Tibial nerve (tissue), 4 donors: Measurements from ENCODE around the gene TRMT1. TPM values are rescaled to one million over a fixed set of nuclear protein-coding genes. Genes with fewer than 3 reads are reported as not detected.

Experiments used
- DNase-seq, 2 donors: peaks; one replicate each; pipeline ENCODE4 v3.0.0-alpha.2; 2019; ENCODE audit warnings: low spot score in 2 of 2
- H3K27ac ChIP-seq, 4 donors: fragments of 200-600 bp; sonication (generic) in 3 of 4; one replicate each; pipeline ENCODE4 v1.5.1; 2017 to 2019; ENCODE audit warnings: mild to moderate bottlenecking in 1 of 4
- H3K27me3 ChIP-seq, 2 donors: fragments of 200-600 bp; sonication (generic) in 1 of 2; one replicate each; pipeline versions ENCODE4 v1.5.1 to v1.6.0; 2017 to 2019
- H3K36me3 ChIP-seq, 3 donors: fragments of 200-600 bp; sonication (generic); one replicate each; pipeline ENCODE4 v1.5.1; 2018 to 2019
- H3K4me1 ChIP-seq, 4 donors: fragments of 200-600 bp; sonication (generic) in 3 of 4; one replicate each; pipeline ENCODE4 v1.5.1; 2017 to 2019
- H3K4me3 ChIP-seq, 4 donors: fragments of 200-600 bp; sonication (generic) in 3 of 4; one replicate each; pipeline ENCODE4 v1.5.1; 2017 to 2019; ENCODE audit warnings: mild to moderate bottlenecking in 1 of 4, moderate library complexity in 1 of 4
- H3K9me3 ChIP-seq, 4 donors: fragments of 200-600 bp; sonication (generic) in 3 of 4; one replicate each; pipeline ENCODE4 v1.5.1; 2017 to 2019
- CTCF ChIP-seq, 5 experiments: fragments of 200-600 bp in 3 of 5; fragments of 450-650 bp in 2 of 5; sonication (generic) in 3 of 5; IDR thresholded peaks; one replicate each; pipeline ENCODE4 v1.5.1; 2016 to 2019; ENCODE audit warnings: antibody characterized with exemption in 5 of 5, mild to moderate bottlenecking in 3 of 5, moderate library complexity in 2 of 5
- EP300 ChIP-seq, 2 donors: sonication (generic); formaldehyde crosslinking; IDR thresholded peaks; one replicate each; pipeline ENCODE4 v1.6.1; 2017; ENCODE audit warnings: antibody characterized with exemption in 2 of 2, mild to moderate bottlenecking in 1 of 2
- POLR2A ChIP-seq, 2 donors: fragments of 450-650 bp; IDR thresholded peaks; one replicate each; pipeline ENCODE4 v1.6.1; 2017; ENCODE audit warnings: antibody characterized with exemption in 2 of 2, mild to moderate bottlenecking in 2 of 2, moderate library complexity in 2 of 2
- WGBS, 2 donors: methylation state at CpG; one replicate each; pipeline ENCODE4 v1.1.5; 2018; 5-methylcytosine and 5-hydroxymethylcytosine counted together
- total RNA-seq, 4 donors: library from RNA; depleted of rRNA; stranded (reverse); fragments of >200 nt; gene quantifications; one replicate each; pipeline ENCODE4 v1.1.0, GENCODE V29; 2016

The TRMT1 gene
- total RNA-seq, 4 donors from 2014 or later: 38.4 to 92.7 (median 49.2) TPM

GRCh38 chr19:13133241-13133870 lies 16.8 kb upstream of the TRMT1 start:
- 56 to 64% methylated on average over 12 of the region's 12 CpGs for WGBS, 2 donors
- H3K4me1 ChIP-seq: peaks cover 0 to 4% (median 0%) of the 10 kb centered on the region in 4 donors
- TF ChIP-seq CTCF (IDR thresholded peaks at IDR 0.05) (no peak), EP300 (IDR thresholded peaks at IDR 0.05) (no peak), POLR2A (IDR thresholded peaks at IDR 0.05) (no peak)

GRCh38 chr19:13132471-13133180 lies 16.1 kb upstream of the TRMT1 start:
- peaks cover 0 to 5% (median 0%) of the 10 kb centered on the region in 4 donors for H3K4me1 ChIP-seq
- WGBS, 2 donors: 84% methylated on average over 8 of the region's 8 CpGs
- no peaks in the 10 kb centered on the region for H3K9me3 ChIP-seq
- H3K4me3 ChIP-seq: no peak overlapping the region
- H3K36me3 ChIP-seq: peaks cover 0 to 32% (median 5%) of the 10 kb centered on the region in 3 donors
- no peak overlapping the region for H3K27ac ChIP-seq
- DNase-seq: no peak
- TF ChIP-seq EP300 (IDR thresholded peaks at IDR 0.05) (no peak), CTCF (IDR thresholded peaks at IDR 0.05) (no peak), POLR2A (IDR thresholded peaks at IDR 0.05) (no peak)
- no peaks in the 10 kb centered on the region for H3K27me3 ChIP-seq

More at GRCh38 chr19:13133241-13133870, 16.8 kb upstream of the TRMT1 start:
- peaks cover 0 to 39% (median 5%) of the 10 kb centered on the region in 3 donors for H3K36me3 ChIP-seq
- no peaks in the 10 kb centered on the region for H3K9me3 ChIP-seq
- H3K27me3 ChIP-seq: no peaks in the 10 kb centered on the region
- no peak overlapping the region for H3K27ac ChIP-seq
- no peak for DNase-seq
- no peak overlapping the region for H3K4me3 ChIP-seq

- WGBS, 2 donors: 92 to 97% methylated on average over 3 of the region's 3 CpGs
- Histone ChIP-seq H3K9me3 (no peaks in the 10 kb centered on the region), H3K27me3 (no peaks in the 10 kb centered on the region), H3K27ac (no peak overlapping the region), H3K36me3 (peaks cover 0 to 24% (median 0%) of the 10 kb centered on the region in 3 donors), H3K4me3 (no peak overlapping the region), H3K4me1 (peaks cover 0 to 5% (median 0%) of the 10 kb centered on the region in 4 donors)
- DNase-seq: no peak
- TF ChIP-seq EP300 (IDR thresholded peaks at IDR 0.05) (no peak), POLR2A (IDR thresholded peaks at IDR 0.05) (no peak), CTCF (IDR thresholded peaks at IDR 0.05) (no peak)
Observed at GRCh38 chr19:13130886-13131490, 14.4 kb upstream of the TRMT1 start.

- WGBS, 2 donors: 91 to 98% methylated on average over 6 to 8 of the region's 9 CpGs
- no peak for DNase-seq
- Histone ChIP-seq H3K36me3 (peaks cover 0 to 8% (median 0%) of the 10 kb centered on the region in 3 donors), H3K9me3 (no peaks in the 10 kb centered on the region), H3K27ac (no peak overlapping the region), H3K27me3 (no peaks in the 10 kb centered on the region), H3K4me3 (no peak overlapping the region), H3K4me1 (peaks cover 0 to 5% (median 0%) of the 10 kb centered on the region in 4 donors)
- TF ChIP-seq CTCF (IDR thresholded peaks at IDR 0.05): no peak
- no peak for TF ChIP-seq POLR2A (IDR thresholded peaks at IDR 0.05)
- TF ChIP-seq EP300 (IDR thresholded peaks at IDR 0.05): no peak
Observed at GRCh38 chr19:13129384-13129783, 12.8 kb upstream of the TRMT1 start.

GRCh38 chr19:13128583-13128982 lies 12.0 kb upstream of the TRMT1 start:
- 43 to 80% methylated on average over 1 of the region's 1 CpG for WGBS, 2 donors
- no peak overlapping the region for H3K27ac ChIP-seq
- H3K9me3 ChIP-seq: no peaks in the 10 kb centered on the region
- peaks cover 0 to 5% (median 0%) of the 10 kb centered on the region in 4 donors for H3K4me1 ChIP-seq
- TF ChIP-seq CTCF (IDR thresholded peaks at IDR 0.05) (no peak), POLR2A (IDR thresholded peaks at IDR 0.05) (no peak), EP300 (IDR thresholded peaks at IDR 0.05) (no peak)
- peaks cover 0 to 8% (median 0%) of the 10 kb centered on the region in 3 donors for H3K36me3 ChIP-seq
- DNase-seq: no peak
- H3K27me3 ChIP-seq: no peaks in the 10 kb centered on the region
- no peak overlapping the region for H3K4me3 ChIP-seq
